MCF 10A (cell line): ENCODE data around the gene CRYBG1. TPM values are rescaled to one million over a fixed set of nuclear protein-coding genes. Genes with fewer than 3 reads are reported as not detected.

ENCODE experiments used
- BruUV-seq: library from RNA; stranded (reverse); fragments of 400-500 nt; replicated peaks from 2 replicates; lab custom pipeline; 2021; lab: Mats Ljungman, UMichigan
- CTCF ChIA-PET: fragments of 300-600 bp; sonication (Branson Sonifier 250); formaldehyde crosslinking; extraction: SDS; loops from one replicate; lab custom pipeline; 2021; ENCODE audit warnings: antibody characterized with exemption, inconsistent platforms; lab: Yijun Ruan, JAX
- POLR2A ChIA-PET: fragments of 300-600, 350-650 bp; sonication (Branson Sonifier 250); formaldehyde crosslinking; extraction: SDS; loops from one replicate; lab custom pipeline; 2020; ENCODE audit warnings: antibody characterized with exemption, inconsistent platforms; lab: Yijun Ruan, JAX
- DNase-seq: peaks from one replicate; pipeline ENCODE4 v3.0.0-alpha.2; 2018; ENCODE audit not compliant: unreplicated experiment
- H3K27ac Mint-ChIP-seq: one replicate; pipeline ENCODE4 v1.8.0; 2022; ENCODE audit warnings: mild to moderate bottlenecking, low read depth, mixed read lengths; ENCODE audit not compliant: unreplicated experiment
- H3K27me3 Mint-ChIP-seq: one replicate; pipeline ENCODE4 v1.8.0; 2022; ENCODE audit warnings: mixed read lengths; ENCODE audit not compliant: insufficient read depth, unreplicated experiment
- H3K36me3 Mint-ChIP-seq: one replicate; pipeline ENCODE4 v1.8.0; 2022; ENCODE audit warnings: mild to moderate bottlenecking, moderate library complexity, mixed read lengths; ENCODE audit not compliant: insufficient read depth, unreplicated experiment
- H3K4me1 Mint-ChIP-seq: one replicate; pipeline ENCODE4 v1.8.0; 2022; ENCODE audit warnings: mixed read lengths; ENCODE audit not compliant: insufficient read depth, unreplicated experiment
- H3K4me3 Mint-ChIP-seq: one replicate; pipeline ENCODE4 v1.8.0; 2022; ENCODE audit warnings: mild to moderate bottlenecking, moderate library complexity, mixed read lengths; ENCODE audit not compliant: unreplicated experiment
- H3K9me3 Mint-ChIP-seq: one replicate; pipeline ENCODE4 v1.8.0; 2022; ENCODE audit warnings: mixed read lengths; ENCODE audit not compliant: unreplicated experiment
- intact Hi-C: fragments of 100-400 bp; cut with micrococcal nuclease; formaldehyde crosslinking; loops from 2 replicates; pipeline ENCODE4 v1.14.1; 2022
- total RNA-seq: library from RNA; stranded (reverse); gene quantifications from 2 replicates; pipeline ENCODE4 v1.2.3, GENCODE V29; 2022
- TF ChIP-seq, protein P1 (sequence below): fragments of 200-600 bp; IDR thresholded peaks from one replicate; pipeline ENCODE4 v1.8.0; 2022; ENCODE audit warnings: antibody characterized with exemption, mild to moderate bottlenecking; ENCODE audit not compliant: unreplicated experiment

Gene CRYBG1
- total RNA-seq, 1 experiment from 2014 or later, result 45.3 TPM

GRCh38 chr6:106511288-106512047, 151.0 kb downstream of the CRYBG1 start:
- BruUV-seq, result no TSS peak
- Mint-ChIP-seq H3K4me3 (peak overlapping the region; percentile 95), H3K9me3 (no peaks in the 10 kb centered on the region), H3K36me3 (no peaks in the 10 kb centered on the region), H3K27me3 (no peaks in the 10 kb centered on the region), H3K27ac (peak overlapping the region; percentile 96), H3K4me1 (peaks cover 40% of the 10 kb centered on the region)
- intact Hi-C loops, result loop anchor here (1.0 to 5.0 kb wide), 3 partner anchors 45 to 481 kb away; no protein-coding TSS in a partner anchor
- TF ChIP-seq, protein P1, sequence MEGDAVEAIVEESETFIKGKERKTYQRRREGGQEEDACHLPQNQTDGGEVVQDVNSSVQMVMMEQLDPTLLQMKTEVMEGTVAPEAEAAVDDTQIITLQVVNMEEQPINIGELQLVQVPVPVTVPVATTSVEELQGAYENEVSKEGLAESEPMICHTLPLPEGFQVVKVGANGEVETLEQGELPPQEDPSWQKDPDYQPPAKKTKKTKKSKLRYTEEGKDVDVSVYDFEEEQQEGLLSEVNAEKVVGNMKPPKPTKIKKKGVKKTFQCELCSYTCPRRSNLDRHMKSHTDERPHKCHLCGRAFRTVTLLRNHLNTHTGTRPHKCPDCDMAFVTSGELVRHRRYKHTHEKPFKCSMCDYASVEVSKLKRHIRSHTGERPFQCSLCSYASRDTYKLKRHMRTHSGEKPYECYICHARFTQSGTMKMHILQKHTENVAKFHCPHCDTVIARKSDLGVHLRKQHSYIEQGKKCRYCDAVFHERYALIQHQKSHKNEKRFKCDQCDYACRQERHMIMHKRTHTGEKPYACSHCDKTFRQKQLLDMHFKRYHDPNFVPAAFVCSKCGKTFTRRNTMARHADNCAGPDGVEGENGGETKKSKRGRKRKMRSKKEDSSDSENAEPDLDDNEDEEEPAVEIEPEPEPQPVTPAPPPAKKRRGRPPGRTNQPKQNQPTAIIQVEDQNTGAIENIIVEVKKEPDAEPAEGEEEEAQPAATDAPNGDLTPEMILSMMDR, result no peak
- ChIA-PET POLR2A (interaction anchor here (0.6 to 9.4 kb wide), 25 partner anchors 8 to 241 kb away, joined by 3 to 208 read pairs (median 14); partner anchors contain the start of gene CRYBG1), CTCF (interaction anchor here (0.6 to 6.8 kb wide), 12 partner anchors 14 to 604 kb away, joined by 3 to 39 read pairs (median 5); partner anchors contain the start of gene BEND3)
- peak; percentile 80 for DNase-seq

GRCh38 chr6:106512048-106512967, 151.8 kb downstream of the CRYBG1 start:
- Mint-ChIP-seq H3K4me3 (peak overlapping the region; percentile 95), H3K4me1 (peaks cover 41% of the 10 kb centered on the region), H3K36me3 (no peaks in the 10 kb centered on the region), H3K9me3 (no peaks in the 10 kb centered on the region), H3K27me3 (no peaks in the 10 kb centered on the region), H3K27ac (peak overlapping the region; percentile 96)
- BruUV-seq, result no TSS peak
- peak; percentile 75 for DNase-seq
- ChIA-PET POLR2A (interaction anchor here (0.6 to 9.4 kb wide), 28 partner anchors 9 to 1444 kb away, joined by 3 to 208 read pairs (median 6); partner anchors contain the start of gene CRYBG1), CTCF (interaction anchor here (0.5 to 6.8 kb wide), 19 partner anchors 9 to 603 kb away, joined by 3 to 39 read pairs (median 5); partner anchors contain the start of gene BEND3)
- intact Hi-C loops, result loop anchor here (1.0 to 5.0 kb wide), 2 partner anchors 44 to 480 kb away; no protein-coding TSS in a partner anchor
- TF ChIP-seq, protein P1, result no peak

DNA sequence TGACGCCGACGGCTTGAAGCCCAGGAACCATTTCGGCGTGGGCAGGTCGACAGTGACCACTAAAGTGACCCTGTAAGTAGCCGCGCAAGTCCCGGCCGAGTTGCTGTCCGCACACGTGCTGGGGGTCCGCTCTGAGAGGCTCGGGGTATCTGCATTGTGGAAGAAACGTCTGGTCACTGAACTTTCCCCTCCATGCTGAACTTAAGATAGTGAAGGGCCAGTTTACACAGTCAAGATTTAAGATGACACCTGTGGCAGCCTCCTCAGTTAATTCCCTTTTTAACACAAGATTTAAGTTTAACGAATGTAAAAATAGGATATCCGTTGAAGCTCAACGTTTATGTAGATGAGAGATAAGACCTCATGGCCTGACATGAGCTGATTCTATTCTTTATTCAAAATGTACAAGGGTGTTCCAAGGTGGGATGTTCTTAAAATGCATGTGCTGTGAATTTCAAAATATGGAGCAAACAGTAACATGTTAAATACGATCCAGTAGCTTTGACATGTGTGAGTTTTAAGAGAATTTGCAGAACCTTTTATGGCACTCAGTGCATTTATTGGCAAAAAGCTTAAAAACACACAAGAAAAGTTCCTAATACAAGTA, 152.6 kb downstream of the CRYBG1 start:
- H3K27me3 Mint-ChIP-seq, result no peaks in the 10 kb centered on the region
- peak overlapping the region; percentile 96 for H3K27ac Mint-ChIP-seq
- intact Hi-C loops, result loop anchor here (1.0 to 5.0 kb wide), 2 partner anchors 43 to 479 kb away; no protein-coding TSS in a partner anchor
- TF ChIP-seq, protein P1, result no peak
- H3K4me1 Mint-ChIP-seq, result peaks cover 41% of the 10 kb centered on the region
- no peaks in the 10 kb centered on the region for H3K9me3 Mint-ChIP-seq
- H3K36me3 Mint-ChIP-seq, result no peaks in the 10 kb centered on the region
- POLR2A ChIA-PET, result interaction anchor here (0.6 to 9.4 kb wide), 22 partner anchors 10 to 1444 kb away, joined by 3 to 208 read pairs (median 20); no protein-coding TSS in a partner anchor
- peak overlapping the region; percentile 95 for H3K4me3 Mint-ChIP-seq
- DNase-seq, result peak; percentile 24
- BruUV-seq, result no TSS peak
- CTCF ChIA-PET, result interaction anchor here (0.5 to 6.8 kb wide), 16 partner anchors 9 to 178 kb away, joined by 3 to 39 read pairs (median 4); no protein-coding TSS in a partner anchor
